ENCODE results near the gene KIF26A.

The KIF26A gene

GRCh38 chr14:104133496-104133895, 4.9 kb upstream of the KIF26A start:
- DNase-seq = no peak

- no peak for DNase-seq
Measured at GRCh38 chr14:104134061-104134965, 4.1 kb upstream of the KIF26A start.

DNA sequence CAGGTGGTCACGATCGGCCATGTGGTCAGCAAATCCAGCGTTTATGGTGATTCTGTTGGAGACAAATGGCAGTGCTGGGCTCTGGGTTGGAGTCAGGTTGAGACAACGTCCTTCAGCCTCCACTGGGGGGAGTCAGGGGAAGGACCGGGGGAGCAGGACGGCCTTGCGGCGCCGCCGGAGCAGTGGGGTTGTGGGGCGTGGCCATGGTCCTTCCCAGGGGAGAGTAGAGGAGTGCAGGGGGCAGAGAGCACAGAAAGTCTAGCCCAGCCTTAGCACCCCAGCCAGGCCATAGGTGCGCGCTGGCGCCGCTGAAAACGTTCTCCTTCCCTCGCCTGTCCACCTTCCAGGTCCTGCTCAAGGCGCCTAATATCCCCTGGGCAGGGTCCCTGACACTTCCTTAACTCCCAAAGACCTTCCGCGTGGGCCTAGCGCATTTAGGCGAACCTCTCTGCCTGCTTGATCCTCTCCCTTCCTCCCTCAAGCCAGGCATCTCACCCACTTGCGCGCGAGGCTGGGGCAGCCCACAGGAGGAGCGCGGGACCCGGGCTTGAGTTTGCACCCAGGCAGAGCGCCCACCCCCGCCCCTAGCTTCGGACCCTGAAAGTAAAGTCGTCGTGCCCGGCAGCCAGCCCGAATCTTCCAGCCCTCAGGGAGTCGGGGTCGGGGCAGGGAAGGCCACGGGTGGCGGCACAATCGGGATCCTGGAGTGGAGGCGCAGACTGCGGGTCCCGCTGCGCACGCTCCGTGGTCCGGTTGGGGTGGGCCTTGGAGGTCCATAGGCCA, 3.1 kb upstream of the KIF26A start:
- DNase-seq = no peak

GRCh38 chr14:104135904-104136471, 2.4 kb upstream of the KIF26A start:
- DNase-seq = no peak

- DNase-seq = no peak
Measured at GRCh38 chr14:104136472-104137296, 1.7 kb upstream of the KIF26A start.

DNA sequence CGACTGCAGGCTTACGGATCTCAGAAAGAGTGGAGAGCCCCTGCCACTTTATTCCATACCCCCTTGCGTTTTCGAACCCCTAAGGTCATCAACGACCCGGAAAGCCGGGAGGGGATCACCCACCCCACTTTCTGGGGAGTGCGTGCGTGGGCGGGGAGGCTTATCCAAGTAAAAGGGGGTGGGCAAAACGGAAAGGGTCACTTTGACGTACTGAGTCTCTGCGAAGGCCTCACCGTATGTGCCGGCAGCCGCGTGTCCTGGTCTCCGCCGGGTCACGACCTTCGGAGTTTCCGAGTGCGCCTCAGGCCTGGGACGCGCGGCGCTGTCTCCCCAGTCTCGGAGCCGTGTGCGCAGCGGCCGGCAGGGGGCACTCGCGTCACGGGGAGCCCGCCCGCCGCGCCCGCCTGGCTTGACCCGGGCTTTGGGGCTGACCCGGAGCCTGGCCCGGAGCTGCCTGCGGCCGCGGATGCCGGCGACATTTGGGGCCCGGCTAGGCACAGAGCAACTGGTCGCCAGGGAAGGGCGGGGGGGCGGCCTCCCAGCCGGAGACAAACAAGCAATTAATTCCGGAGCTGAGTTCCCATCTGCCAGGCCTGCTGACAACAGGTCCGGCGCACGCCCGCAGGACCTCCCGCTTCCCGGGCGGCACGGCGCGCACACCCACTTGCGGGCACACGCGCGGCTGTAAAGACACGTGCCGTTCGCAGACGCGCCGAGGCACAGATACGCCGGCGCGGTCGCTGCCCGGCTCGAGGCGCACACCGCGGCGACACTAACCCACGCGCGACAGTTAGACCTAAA, 890 bp upstream of the KIF26A start:
- peak; percentile 47 to 50 for DNase-seq

DNA sequence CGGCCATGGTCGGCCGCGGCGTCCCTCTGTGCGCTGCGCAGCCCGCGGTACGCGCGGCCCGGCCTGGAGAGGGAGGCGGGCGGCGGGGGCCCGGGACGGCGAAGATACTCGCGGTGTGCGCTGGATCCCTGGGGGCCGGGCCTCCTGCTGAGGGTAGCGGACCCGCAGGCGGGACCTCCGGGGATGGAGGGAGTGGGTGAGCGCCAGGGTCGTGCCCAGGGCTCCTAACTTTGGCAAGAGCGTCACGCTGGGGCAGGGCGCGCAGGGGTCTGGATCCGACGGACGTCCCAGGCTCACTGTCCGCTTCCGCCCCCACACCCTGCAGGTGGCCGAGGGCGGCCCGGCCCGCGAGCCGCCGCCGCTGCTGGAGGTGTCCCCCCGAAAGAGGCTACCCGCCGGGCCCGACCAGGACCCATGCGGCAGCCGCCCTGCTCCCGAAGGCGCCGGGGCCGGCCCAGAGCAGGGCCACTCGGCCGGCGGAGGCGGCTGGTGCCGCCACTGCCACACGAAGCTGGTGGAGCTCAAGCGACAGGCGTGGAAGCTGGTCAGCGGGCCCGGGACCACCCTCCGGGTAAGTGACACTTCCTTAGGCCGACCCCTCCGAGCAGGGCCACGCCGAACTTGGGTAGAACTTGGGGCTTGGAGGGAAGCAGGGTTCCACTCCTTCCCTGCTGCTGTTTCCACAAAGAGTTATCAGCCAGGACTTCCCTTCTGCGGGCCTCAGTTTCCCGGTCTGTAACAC, 502 bp downstream of the KIF26A start:
- no peak for DNase-seq

- DNase-seq = no peak
Measured at GRCh38 chr14:104139460-104140212, 1.2 kb downstream of the KIF26A start.

DNA sequence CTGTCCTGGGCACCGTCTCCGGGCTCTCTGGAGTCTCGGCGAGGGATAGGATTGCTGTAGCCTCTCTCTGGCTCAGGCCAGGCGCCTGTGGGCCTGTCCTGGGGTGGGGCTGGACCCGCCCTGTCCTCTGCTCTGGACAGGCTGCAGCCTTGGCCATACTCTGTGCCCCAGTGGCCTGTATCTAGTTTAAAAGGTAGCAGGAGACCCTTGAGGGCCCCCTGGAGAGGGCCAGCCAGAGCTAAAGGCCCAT, 1.8 kb downstream of the KIF26A start:
- DNase-seq = no peak

DNA sequence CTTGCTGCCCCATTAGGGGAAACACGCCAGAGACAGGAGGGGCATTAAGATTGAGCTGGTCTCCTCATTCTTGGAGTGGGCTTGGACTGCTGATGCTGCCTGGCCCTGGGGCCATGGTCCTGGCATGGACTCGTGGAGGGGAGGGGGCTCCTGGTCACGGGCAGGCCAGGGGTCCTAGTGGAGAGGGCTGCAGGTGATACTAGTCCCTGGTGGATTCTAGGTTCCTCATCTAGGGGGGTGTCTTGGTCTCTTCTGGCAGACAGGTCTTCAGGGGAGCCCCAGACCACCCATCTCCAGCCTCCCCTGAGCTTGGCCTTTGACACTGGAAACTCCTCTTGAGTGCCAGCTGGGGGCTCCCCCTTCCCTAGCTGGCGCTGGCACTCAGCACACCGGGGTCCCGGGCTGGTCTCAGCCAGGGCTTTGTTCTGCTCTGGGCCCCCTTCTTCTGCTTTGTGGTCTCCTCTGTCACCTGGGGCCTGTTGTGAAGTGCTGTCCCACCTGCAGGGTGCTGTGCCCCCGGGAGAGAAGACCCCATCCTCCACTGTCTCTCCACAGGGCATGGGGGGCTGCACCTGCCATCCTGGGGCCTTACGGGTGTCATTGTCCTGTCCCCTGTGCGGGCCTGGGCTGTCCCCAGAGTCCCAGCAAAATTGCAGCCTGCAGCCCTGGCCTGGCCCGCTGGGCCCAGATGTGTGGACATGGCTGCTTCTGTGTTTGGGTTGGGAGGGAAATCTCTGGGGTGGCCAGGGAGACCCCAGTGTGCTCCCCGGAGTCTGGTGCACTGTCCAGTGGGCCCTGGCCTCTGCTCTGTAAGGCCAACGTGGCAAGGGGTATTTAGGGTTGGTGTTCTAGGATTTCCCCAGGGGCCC, 2.3 kb downstream of the KIF26A start:
- no peak for DNase-seq

DNA sequence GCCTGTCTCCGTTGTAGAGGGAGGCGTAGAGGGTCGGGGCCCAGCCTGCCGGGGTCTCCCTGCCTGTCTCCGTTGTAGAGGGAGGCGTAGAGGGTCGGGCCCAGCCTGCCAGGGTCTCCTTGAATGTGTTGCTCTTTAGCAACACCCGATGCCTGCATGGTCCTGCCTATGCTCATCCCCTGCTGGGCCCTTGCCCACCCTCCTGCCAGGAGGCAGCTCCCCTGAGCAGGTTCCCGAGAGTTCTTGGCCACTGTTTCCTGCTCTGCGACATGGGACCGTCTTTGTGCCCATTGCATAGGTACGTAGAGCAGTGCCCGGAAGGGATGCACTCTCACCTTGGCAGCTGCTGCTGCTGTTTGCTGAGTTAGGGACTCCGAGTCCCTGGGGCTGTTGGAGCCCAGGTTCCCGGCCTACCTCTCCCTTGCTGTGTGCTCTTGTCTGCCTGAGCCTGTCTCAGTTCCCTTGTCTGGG, 3.3 kb downstream of the KIF26A start:
- no peak for DNase-seq

DNA sequence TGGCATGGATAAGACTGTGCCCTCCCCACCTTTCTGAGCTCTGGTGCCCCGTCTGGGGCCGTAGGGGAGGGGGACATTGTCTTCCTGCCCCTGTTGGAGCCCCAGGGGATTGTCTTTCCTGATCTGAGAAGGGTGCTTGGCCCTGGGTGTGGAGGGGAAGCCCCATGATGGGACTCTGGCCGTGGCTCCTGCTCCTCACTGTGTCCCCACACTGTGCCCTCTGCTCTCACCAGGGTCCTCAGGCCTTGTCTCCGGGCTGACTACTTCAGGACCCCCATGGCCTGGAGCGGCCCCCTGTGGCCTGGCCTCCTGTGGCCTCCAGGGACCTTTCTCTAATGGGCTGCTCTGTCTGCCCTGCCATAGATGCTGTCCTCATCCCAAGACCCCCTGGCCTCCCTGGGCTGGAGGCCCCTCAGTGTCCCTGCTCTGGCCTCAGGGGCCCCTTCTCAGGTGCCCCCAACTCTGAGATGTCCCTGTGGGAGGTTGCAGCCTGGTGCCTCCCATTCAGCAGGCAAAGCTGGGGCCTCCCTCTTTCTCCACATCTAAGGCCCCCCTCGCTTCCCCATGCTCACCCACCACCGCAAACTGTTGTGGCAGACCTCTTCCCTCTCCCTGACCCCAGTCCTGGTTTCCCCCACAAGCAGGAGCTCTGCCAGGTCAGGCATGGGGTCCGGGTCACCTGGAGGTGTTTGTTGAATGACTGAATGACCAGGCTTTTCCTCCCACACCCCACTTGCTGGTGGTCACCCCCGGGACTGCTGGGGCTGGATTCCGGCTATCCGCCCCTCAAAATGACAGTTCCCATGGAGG, 4.0 kb downstream of the KIF26A start:
- no peak for DNase-seq

GRCh38 chr14:104142946-104143470, 4.6 kb downstream of the KIF26A start:
- no peak for DNase-seq

- DNase-seq = no peak
Measured at GRCh38 chr14:104143521-104144452, 5.4 kb downstream of the KIF26A start.

- no peak for DNase-seq
Measured at GRCh38 chr14:104144453-104144790, 6.0 kb downstream of the KIF26A start.

DNA sequence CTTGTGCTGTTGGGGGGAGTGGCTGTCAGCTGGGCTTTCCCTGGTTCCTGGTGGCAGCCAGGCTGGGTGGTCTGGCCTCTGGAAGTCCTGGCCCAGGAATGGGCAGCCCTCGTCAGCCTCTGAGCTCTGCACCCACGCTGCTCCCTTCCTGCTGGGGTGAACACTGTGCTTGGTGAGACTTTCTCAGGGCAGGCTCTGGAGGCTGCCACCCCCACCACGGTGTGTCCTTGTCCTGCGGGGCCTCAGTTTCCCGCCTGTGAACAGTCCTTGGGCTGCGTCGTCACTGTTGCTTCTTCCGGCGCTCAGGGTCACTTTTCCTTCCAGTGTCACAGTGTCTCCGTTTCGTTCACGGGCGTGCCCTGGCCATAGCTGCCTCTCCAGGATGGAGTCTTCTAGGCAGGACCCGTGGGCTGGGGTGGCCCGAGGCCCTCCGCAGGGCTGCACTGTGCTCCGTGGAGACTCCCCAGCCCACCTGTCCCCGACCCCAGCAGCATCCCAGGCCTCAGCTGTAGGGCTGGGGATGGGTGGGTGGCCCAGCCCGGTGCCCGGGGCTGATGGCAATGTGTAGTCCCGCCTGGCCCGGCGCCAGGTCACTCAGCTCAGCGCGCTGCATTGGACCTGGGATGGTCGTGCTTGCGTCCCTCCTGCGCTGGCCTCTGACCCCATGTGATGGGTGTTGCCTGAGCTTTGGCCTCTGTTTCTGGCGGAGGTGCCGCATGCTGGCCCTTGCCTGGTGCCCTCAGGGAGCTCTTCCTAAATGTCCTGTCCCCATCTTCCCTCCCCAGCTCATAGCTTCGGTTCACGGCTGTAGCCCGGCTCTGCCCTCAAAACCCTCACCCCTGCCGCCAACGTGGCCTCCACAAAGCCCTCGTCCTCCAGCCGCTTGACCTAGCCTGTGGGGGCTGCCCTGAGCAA, 6.8 kb downstream of the KIF26A start:
- no peak for DNase-seq
